Measurements from ENCODE around the gene FGD2.

The FGD2 gene

GRCh38 chr6:36980876-36981619 lies 24.4 kb upstream of the FGD2 start:
- 0 out of 2 replicates have a peak, but pooled peaks cover 6% of the 10 kb centered on the region for H4K20me1 ChIP-seq (ENCODE audit: insufficient read depth)
- H3K79me2 ChIP-seq (ENCODE audit: insufficient read depth, low read depth) = peaks cover 53% of the 10 kb centered on the region
- no peaks in the 10 kb centered on the region for H3K27me3 ChIP-seq (ENCODE audit: insufficient read depth, low read depth)
- H3K9ac ChIP-seq = no peak overlapping the region
- TF ChIP-seq CTCF (conservative IDR thresholded peaks at IDR 0.05; ENCODE audit: low read depth, low read length) = no peak
- H3K4me1 ChIP-seq (ENCODE audit: low read depth, poor library complexity, severe bottlenecking) = peaks cover 15% of the 10 kb centered on the region
- H3K27ac ChIP-seq = no peak overlapping the region
- no peaks in the 10 kb centered on the region for H3K36me3 ChIP-seq (ENCODE audit: insufficient read depth)
- H3K4me2 ChIP-seq = no peak overlapping the region
- H2AFZ ChIP-seq (ENCODE audit: low read depth) = no peak overlapping the region
- H3K4me3 ChIP-seq (IDR thresholded peaks at IDR 0.05; ENCODE audit: insufficient read depth, low read depth, low read length) = no peak overlapping the region

- Histone ChIP-seq H3K79me2 (ENCODE audit: insufficient read depth, low read depth) (peaks cover 53% of the 10 kb centered on the region), H3K27me3 (ENCODE audit: insufficient read depth, low read depth) (no peaks in the 10 kb centered on the region), H3K27ac (no peak overlapping the region), H3K9ac (no peak overlapping the region), H3K4me2 (no peak overlapping the region), H3K36me3 (ENCODE audit: insufficient read depth) (no peaks in the 10 kb centered on the region), H2AFZ (ENCODE audit: low read depth) (no peak overlapping the region), H4K20me1 (ENCODE audit: insufficient read depth) (0 out of 2 replicates have a peak, but pooled peaks cover 6% of the 10 kb centered on the region), H3K4me1 (ENCODE audit: low read depth, poor library complexity, severe bottlenecking) (peaks cover 24% of the 10 kb centered on the region), H3K4me3 (IDR thresholded peaks at IDR 0.05; ENCODE audit: insufficient read depth, low read depth, low read length) (no peak overlapping the region)
- no peak for TF ChIP-seq CTCF (conservative IDR thresholded peaks at IDR 0.05; ENCODE audit: low read depth, low read length)
Measured at GRCh38 chr6:36983538-36983937, 21.9 kb upstream of the FGD2 start.

GRCh38 chr6:36984581-36985416 lies 20.7 kb upstream of the FGD2 start:
- Histone ChIP-seq H3K36me3 (ENCODE audit: insufficient read depth) (no peaks in the 10 kb centered on the region), H2AFZ (ENCODE audit: low read depth) (no peak overlapping the region), H4K20me1 (ENCODE audit: insufficient read depth) (0 out of 2 replicates have a peak, but pooled peaks cover 6% of the 10 kb centered on the region), H3K4me3 (IDR thresholded peaks at IDR 0.05; ENCODE audit: insufficient read depth, low read depth, low read length) (no peak overlapping the region), H3K27me3 (ENCODE audit: insufficient read depth, low read depth) (no peaks in the 10 kb centered on the region), H3K4me2 (peak overlapping the region; percentile 79), H3K79me2 (ENCODE audit: insufficient read depth, low read depth) (peaks cover 53% of the 10 kb centered on the region), H3K27ac (no peak overlapping the region), H3K4me1 (ENCODE audit: low read depth, poor library complexity, severe bottlenecking) (peaks cover 24% of the 10 kb centered on the region), H3K9ac (peak overlapping the region; percentile 93; the same call in 1 of the 2 replicates)
- TF ChIP-seq CTCF (conservative IDR thresholded peaks at IDR 0.05; ENCODE audit: low read depth, low read length) = no peak

GRCh38 chr6:36985417-36985807 lies 20.0 kb upstream of the FGD2 start:
- H2AFZ ChIP-seq (ENCODE audit: low read depth) = peak overlapping the region; percentile 94; the same call in 1 of the 2 replicates
- TF ChIP-seq CTCF (conservative IDR thresholded peaks at IDR 0.05; ENCODE audit: low read depth, low read length) = no peak
- H3K79me2 ChIP-seq (ENCODE audit: insufficient read depth, low read depth) = peaks cover 50% of the 10 kb centered on the region
- peak overlapping the region; percentile 45; the same call in 1 of the 2 replicates for H3K27ac ChIP-seq
- H3K36me3 ChIP-seq (ENCODE audit: insufficient read depth) = no peaks in the 10 kb centered on the region
- peak overlapping the region; percentile 32 for H3K4me3 ChIP-seq (IDR thresholded peaks at IDR 0.05; ENCODE audit: insufficient read depth, low read depth, low read length)
- H4K20me1 ChIP-seq (ENCODE audit: insufficient read depth) = 0 out of 2 replicates have a peak, but pooled peaks cover 6% of the 10 kb centered on the region
- peak overlapping the region; percentile 79 for H3K4me2 ChIP-seq
- H3K9ac ChIP-seq = peak overlapping the region; percentile 93
- no peaks in the 10 kb centered on the region for H3K27me3 ChIP-seq (ENCODE audit: insufficient read depth, low read depth)
- H3K4me1 ChIP-seq (ENCODE audit: low read depth, poor library complexity, severe bottlenecking) = peaks cover 24% of the 10 kb centered on the region
